ENCODE results near the gene CDK4. TPM values are rescaled to one million over a fixed set of nuclear protein-coding genes. Genes with fewer than 3 reads are reported as not detected.

CDK4 gene
- total RNA-seq, 1 experiment from 2014 or later, result 210 TPM

GRCh38 chr12:57712701-57713100, 39.4 kb downstream of the CDK4 start:
- CTCF ChIA-PET, result no interaction called here
- no peak for TF ChIP-seq CTCF (IDR thresholded peaks at IDR 0.05; ENCODE audit: insufficient read depth in 1 of 2, low read depth in 1 of 2, low read length in 1 of 2, severe bottlenecking in 1 of 2, unreplicated experiment in 1 of 2)
- no peaks in the 10 kb centered on the region for H3K9me3 ChIP-seq
- H3K4me1 ChIP-seq, result no peaks in the 10 kb centered on the region
- Mint-ChIP-seq H3K36me3 (ENCODE audit: insufficient read depth, unreplicated experiment) (peaks cover 20% of the 10 kb centered on the region), H3K4me3 (ENCODE audit: unreplicated experiment) (no peak overlapping the region), H3K27ac (ENCODE audit: unreplicated experiment) (no peak overlapping the region), H3K4me1 (ENCODE audit: low read depth, unreplicated experiment) (no peaks in the 10 kb centered on the region), H3K27me3 (ENCODE audit: insufficient read depth, unreplicated experiment) (no peaks in the 10 kb centered on the region), H3K9me3 (ENCODE audit: unreplicated experiment) (no peaks in the 10 kb centered on the region)
- DNase-seq, result no peak
- BruUV-seq (replicated peaks), result no TSS peak
- H3K27me3 ChIP-seq (replicated peaks; ENCODE audit: control insufficient read depth, insufficient read depth, low read length), result no peaks in the 10 kb centered on the region
- no peaks in the 10 kb centered on the region for H3K36me3 ChIP-seq (ENCODE audit: control insufficient read depth, insufficient read depth, low read length)
- POLR2A ChIA-PET, result no interaction called here
- intact Hi-C loops (cut with micrococcal nuclease; ENCODE audit: unreplicated experiment), result no loop called here
- H3K4me3 ChIP-seq (ENCODE audit: low read depth, low read length), result no peak overlapping the region

GRCh38 chr12:57708296-57708695, 43.8 kb downstream of the CDK4 start:
- H3K4me1 Mint-ChIP-seq (ENCODE audit: low read depth, unreplicated experiment), result no peaks in the 10 kb centered on the region
- no peak for DNase-seq
- CTCF ChIA-PET, result no interaction called here
- POLR2A ChIA-PET, result no interaction called here
- H3K36me3 Mint-ChIP-seq (ENCODE audit: insufficient read depth, unreplicated experiment), result peaks cover 8% of the 10 kb centered on the region
- no peaks in the 10 kb centered on the region for H3K4me1 ChIP-seq
- H3K9me3 Mint-ChIP-seq (ENCODE audit: unreplicated experiment), result no peaks in the 10 kb centered on the region
- no peak for TF ChIP-seq CTCF (IDR thresholded peaks at IDR 0.05; ENCODE audit: insufficient read depth in 1 of 2, low read depth in 1 of 2, low read length in 1 of 2, severe bottlenecking in 1 of 2, unreplicated experiment in 1 of 2)
- intact Hi-C loops (cut with micrococcal nuclease; ENCODE audit: unreplicated experiment), result no loop called here
- H3K27ac Mint-ChIP-seq (ENCODE audit: unreplicated experiment), result no peak overlapping the region
- no peaks in the 10 kb centered on the region for H3K27me3 Mint-ChIP-seq (ENCODE audit: insufficient read depth, unreplicated experiment)
- no peaks in the 10 kb centered on the region for H3K27me3 ChIP-seq (replicated peaks; ENCODE audit: control insufficient read depth, insufficient read depth, low read length)
- H3K4me3 ChIP-seq (ENCODE audit: low read depth, low read length), result no peak overlapping the region
- peaks cover 6% of the 10 kb centered on the region; the same call in 1 of the 2 replicates for H3K9me3 ChIP-seq
- no TSS peak for BruUV-seq (replicated peaks)
- H3K36me3 ChIP-seq (ENCODE audit: control insufficient read depth, insufficient read depth, low read length), result peaks cover 1% of the 10 kb centered on the region; the same call in 1 of the 2 replicates
- H3K4me3 Mint-ChIP-seq (ENCODE audit: unreplicated experiment), result no peak overlapping the region

GRCh38 chr12:57707250-57707649, 44.9 kb downstream of the CDK4 start:
- Mint-ChIP-seq H3K9me3 (ENCODE audit: unreplicated experiment) (no peaks in the 10 kb centered on the region), H3K27me3 (ENCODE audit: insufficient read depth, unreplicated experiment) (no peaks in the 10 kb centered on the region), H3K27ac (ENCODE audit: unreplicated experiment) (no peak overlapping the region), H3K36me3 (ENCODE audit: insufficient read depth, unreplicated experiment) (peaks cover 8% of the 10 kb centered on the region), H3K4me3 (ENCODE audit: unreplicated experiment) (no peak overlapping the region), H3K4me1 (ENCODE audit: low read depth, unreplicated experiment) (no peaks in the 10 kb centered on the region)
- intact Hi-C loops (cut with micrococcal nuclease; ENCODE audit: unreplicated experiment), result no loop called here
- Histone ChIP-seq H3K4me1 (no peaks in the 10 kb centered on the region), H3K36me3 (ENCODE audit: control insufficient read depth, insufficient read depth, low read length) (peaks cover 1% of the 10 kb centered on the region; the same call in 1 of the 2 replicates), H3K9me3 (peaks cover 6% of the 10 kb centered on the region; the same call in 1 of the 2 replicates), H3K4me3 (ENCODE audit: low read depth, low read length) (no peak overlapping the region), H3K27me3 (replicated peaks; ENCODE audit: control insufficient read depth, insufficient read depth, low read length) (no peaks in the 10 kb centered on the region)
- no TSS peak for BruUV-seq (replicated peaks)
- CTCF ChIA-PET, result interaction anchor here (0.7 kb wide), 1 partner anchor 13 kb away, joined by 3 read pairs; no protein-coding TSS in a partner anchor
- TF ChIP-seq CTCF (IDR thresholded peaks at IDR 0.05; ENCODE audit: insufficient read depth in 1 of 2, low read depth in 1 of 2, low read length in 1 of 2, severe bottlenecking in 1 of 2, unreplicated experiment in 1 of 2), result no peak
- POLR2A ChIA-PET, result no interaction called here
- no peak for DNase-seq
